HK-2 (cell line): ENCODE data around the gene SLC28A3.

ENCODE experiments used
- DNase-seq: peaks from one replicate; pipeline ENCODE4 v3.0.0-alpha.2; 2018; ENCODE audit not compliant: unreplicated experiment

The SLC28A3 gene

GRCh38 chr9:84300271-84300670 lies 40.3 kb downstream of the SLC28A3 start:
- DNase-seq, result no peak

- no peak for DNase-seq
Measured at GRCh38 chr9:84297162-84297821, 43.3 kb downstream of the SLC28A3 start.

- DNase-seq, result peak; percentile 54
Measured at GRCh38 chr9:84296146-84296843, 44.3 kb downstream of the SLC28A3 start.

GRCh38 chr9:84294241-84294950 lies 46.2 kb downstream of the SLC28A3 start:
- DNase-seq, result no peak

- DNase-seq, result no peak
Measured at GRCh38 chr9:84293001-84293798, 47.4 kb downstream of the SLC28A3 start.

- DNase-seq, result no peak
Measured at GRCh38 chr9:84285381-84285780, 55.2 kb downstream of the SLC28A3 start.

GRCh38 chr9:84283946-84284345 lies 56.6 kb downstream of the SLC28A3 start:
- no peak for DNase-seq

GRCh38 chr9:84278130-84278529 lies 62.4 kb downstream of the SLC28A3 start:
- no peak for DNase-seq

GRCh38 chr9:84277646-84278045 lies 62.9 kb downstream of the SLC28A3 start:
- DNase-seq, result no peak

- DNase-seq, result no peak
Measured at GRCh38 chr9:84276741-84277140, 63.8 kb downstream of the SLC28A3 start.

GRCh38 chr9:84271921-84272556 lies 68.5 kb downstream of the SLC28A3 start:
- DNase-seq, result no peak

- DNase-seq, result no peak
Measured at GRCh38 chr9:84271531-84271900, 69.0 kb downstream of the SLC28A3 start.

GRCh38 chr9:84270847-84271530 lies 69.6 kb downstream of the SLC28A3 start:
- DNase-seq, result no peak

GRCh38 chr9:84266087-84266561 lies 74.4 kb downstream of the SLC28A3 start:
- DNase-seq, result no peak

GRCh38 chr9:84264307-84265029 lies 76.1 kb downstream of the SLC28A3 start:
- no peak for DNase-seq

GRCh38 chr9:84261070-84261746 lies 79.3 kb downstream of the SLC28A3 start:
- DNase-seq, result peak; percentile 76

- DNase-seq, result no peak
Measured at GRCh38 chr9:84258371-84258770, 82.2 kb downstream of the SLC28A3 start.

- DNase-seq, result no peak
Measured at GRCh38 chr9:84255696-84256095, 84.9 kb downstream of the SLC28A3 start.

GRCh38 chr9:84254972-84255371 lies 85.6 kb downstream of the SLC28A3 start:
- no peak for DNase-seq

GRCh38 chr9:84251921-84252320 lies 88.6 kb downstream of the SLC28A3 start:
- no peak for DNase-seq
